Measurements from ENCODE around the gene NDUFAF8.

DNA sequence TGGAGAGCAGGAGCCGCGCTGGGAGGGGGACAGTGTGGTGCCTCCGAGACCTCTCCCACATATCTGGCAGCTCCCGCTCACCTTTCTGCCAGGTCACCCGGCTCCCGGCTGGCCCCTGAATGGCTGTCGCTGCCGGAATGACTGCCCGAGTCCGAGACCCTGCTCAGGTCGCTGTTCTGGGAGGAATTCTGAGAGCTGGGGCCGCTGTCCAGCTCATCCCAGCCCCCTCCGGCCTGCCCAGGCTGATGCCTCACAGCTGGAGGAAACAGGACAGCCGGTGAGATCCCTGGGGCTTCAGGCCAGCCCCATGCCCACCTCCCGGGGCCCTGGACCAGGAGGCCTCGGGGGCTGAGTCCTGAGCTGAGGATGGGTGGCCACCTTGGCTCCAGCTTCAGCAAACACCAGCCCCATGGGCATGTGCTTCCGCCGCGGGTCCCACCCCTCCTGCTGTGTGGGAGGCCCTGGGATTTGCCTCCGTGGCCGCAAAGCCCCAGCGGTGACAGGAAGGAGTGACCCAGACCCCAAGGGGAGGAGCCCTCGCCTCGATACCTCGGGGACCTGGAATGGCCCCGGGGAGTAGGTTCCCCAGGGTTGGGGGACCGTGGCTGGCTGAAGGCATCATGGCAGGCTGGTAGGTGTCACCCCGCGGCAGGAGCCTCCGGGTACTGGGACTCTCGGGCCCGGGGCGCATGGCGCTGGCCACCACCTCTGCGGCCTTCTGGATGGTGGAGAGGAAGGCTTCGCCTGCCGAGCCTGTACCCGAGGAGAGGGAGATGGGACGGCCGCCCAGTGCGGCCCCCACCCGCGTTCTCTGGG lies 7.1 kb upstream of the NDUFAF8 start:
- TF ChIP-seq CTCF (conservative IDR thresholded peaks at IDR 0.05) (no peak), ZFX (IDR thresholded peaks at IDR 0.05) (no peak)
